GM18861 (cell line): ENCODE measurements around the gene BDH1.
"Not testable (repeated sequence)": the region's sequence is repeated elsewhere in the genome, so short reads cannot be mapped to it uniquely, and the experiment has no call there.

Experiments used
- ATAC-seq: cut with Tn5 transposase; IDR thresholded peaks from one replicate; pipeline ENCODE4 v1.9.1; 2021; ENCODE audit not compliant: unreplicated experiment

BDH1 gene, protein sequence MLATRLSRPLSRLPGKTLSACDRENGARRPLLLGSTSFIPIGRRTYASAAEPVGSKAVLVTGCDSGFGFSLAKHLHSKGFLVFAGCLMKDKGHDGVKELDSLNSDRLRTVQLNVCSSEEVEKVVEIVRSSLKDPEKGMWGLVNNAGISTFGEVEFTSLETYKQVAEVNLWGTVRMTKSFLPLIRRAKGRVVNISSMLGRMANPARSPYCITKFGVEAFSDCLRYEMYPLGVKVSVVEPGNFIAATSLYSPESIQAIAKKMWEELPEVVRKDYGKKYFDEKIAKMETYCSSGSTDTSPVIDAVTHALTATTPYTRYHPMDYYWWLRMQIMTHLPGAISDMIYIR

GRCh38 chr3:197555281-197556261 lies at the start of gene BDH1:
BDH1 (minus strand) TSS chr3:197555968; CDS start chr3:197546443, 9,525 bp downstream.
- peak; percentile 26 for ATAC-seq

DNA sequence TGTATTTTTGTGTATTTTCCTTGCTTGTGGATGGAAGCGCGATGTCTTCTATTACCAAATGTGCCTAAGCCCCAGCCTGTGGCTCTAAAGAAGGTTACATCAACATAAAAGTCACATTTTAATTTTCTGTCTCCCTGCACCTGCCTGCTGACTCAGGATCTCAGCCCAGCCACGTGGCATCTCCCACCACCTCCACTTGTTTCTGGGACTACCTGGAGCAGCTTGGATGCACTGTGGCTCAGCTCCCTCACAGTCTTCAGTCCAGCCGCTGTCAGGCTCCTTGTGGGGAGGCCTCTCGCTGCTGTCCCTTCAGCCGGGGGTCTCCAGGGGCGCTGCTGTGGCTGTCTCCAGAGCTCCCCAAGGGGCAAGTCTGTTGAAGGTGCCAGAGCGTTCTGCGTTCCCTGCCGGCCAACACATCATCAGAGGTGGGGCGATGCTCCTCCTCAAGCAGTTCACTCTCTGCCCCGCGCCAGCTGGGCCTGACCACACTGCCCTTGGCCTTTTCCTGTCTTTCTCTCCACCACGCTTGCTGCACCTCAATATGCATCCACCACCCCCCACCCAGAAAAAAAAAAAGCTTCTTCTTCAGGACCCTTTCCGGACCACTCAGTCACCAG lies 47.7 kb upstream of the BDH1 start:
- no peak for ATAC-seq

DNA sequence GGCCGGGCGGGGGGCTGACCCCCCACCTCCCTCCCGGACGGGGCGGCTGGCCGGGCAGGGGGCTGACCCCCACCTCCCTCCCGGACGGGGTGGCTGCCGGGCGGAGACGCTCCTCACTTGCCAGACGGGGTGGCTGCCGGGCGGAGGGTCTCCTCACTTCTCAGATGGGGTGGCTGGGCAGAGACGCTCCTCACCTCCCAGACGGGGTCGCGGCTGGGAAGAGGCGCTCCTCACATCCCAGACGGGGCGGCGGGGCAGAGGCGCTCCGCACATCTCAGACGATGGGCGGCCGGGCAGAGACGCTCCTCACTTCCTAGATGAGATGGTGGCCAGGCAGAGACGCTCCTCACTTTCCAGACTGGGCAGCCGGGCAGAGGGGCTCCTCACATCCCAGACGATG lies 46.6 kb upstream of the BDH1 start:
- ATAC-seq, result not testable (repeated sequence)

GRCh38 chr3:197601566-197601840 lies 45.7 kb upstream of the BDH1 start:
- not testable (repeated sequence) for ATAC-seq

DNA sequence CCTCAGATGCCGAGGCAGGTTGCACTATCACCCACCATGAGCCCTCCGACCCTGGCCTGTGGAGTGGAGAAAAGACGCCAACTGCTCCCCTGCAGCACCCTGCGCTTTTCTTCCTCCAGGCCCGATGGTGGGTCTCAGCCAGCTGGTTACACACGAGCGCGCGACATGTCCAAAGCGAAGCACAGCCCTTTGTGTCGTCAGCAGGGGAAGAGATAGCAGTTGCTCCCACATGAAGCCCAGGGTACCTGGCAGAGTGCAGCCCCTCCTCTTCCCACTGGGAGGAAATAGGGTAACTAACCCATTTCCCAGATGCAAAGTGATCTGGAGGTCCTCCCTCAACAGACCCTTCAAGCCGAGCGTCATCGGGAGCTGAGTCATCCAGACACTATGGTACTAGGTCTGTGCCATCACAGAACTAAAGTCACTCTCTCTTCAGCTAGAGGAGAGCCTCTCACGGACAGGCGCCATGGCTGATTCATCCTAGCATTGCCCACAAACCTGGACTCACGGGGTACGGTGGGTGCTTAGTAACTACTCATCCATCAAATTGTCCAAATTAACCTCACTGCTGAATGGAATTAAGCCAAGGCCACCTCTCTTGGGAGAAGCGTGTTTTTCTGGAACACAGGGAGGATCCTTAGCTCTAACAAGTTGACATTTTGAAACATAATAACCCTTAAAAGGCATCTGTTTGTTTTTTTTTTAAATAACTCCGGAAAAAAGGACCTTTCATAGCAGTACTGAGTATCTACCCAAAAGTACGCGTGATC lies 45.2 kb upstream of the BDH1 start:
- ATAC-seq, result no peak

DNA sequence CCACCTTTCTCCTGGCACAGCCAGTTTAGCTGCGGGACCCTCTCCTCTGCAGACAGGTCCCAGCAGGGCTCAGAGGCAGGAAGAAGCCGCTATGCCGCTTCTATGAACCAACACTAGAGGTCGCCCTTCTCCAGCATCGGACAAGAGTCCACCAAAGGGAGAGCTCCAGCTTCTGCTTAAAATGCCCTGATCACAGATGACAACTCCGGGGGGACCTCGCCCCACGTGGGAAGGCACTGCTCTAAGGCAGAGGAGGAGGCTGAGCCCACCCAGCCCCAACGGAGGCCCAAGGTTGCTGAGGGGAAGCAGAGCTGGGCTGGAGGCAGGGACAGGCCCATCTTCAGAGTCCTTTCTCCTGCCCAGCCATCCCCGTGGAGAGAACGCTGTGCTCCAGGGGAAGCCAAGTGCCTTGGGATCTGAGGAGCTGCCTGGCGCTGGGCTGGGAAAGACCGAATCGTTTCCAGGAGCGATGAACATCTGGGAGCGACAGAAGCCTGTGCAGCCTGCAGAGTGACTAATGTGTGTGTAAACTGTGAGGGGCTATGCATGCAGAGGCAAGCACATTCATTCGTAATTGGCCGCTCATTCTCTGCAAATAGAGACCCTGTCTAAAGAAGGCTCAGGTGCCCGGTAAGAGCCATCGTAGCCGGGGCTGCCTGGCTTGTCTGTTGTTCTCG lies 43.5 kb upstream of the BDH1 start:
- ATAC-seq, result no peak

DNA sequence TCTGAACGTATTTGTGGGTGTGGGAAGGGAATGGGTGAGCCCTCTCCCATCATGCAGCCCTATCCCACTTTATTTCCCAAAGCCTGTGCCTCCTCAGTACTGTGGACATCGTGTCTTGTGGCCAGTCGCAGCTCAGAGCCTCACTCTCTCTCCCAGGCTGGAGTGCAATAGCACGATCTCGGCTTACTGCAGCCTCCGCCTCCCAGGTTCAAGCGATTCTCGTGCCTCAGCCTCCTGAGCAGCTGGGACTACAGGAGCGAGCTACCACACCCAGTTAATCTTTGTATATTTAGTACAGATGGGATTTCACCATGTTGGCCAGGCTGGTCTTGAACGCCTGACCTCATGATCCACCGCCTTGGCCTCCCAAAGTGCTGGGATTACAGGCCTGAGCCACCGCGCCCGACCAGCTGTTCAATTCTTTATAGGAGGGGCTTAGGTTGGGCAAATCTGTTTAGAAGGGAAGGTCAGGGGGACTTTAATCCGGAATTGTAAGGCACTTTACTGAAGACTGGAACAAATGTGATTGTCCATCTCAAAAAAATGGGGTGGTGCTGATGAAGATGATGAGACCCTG lies 42.7 kb upstream of the BDH1 start:
- ATAC-seq, result no peak

GRCh38 chr3:197597335-197597734 lies 41.6 kb upstream of the BDH1 start:
- no peak for ATAC-seq

GRCh38 chr3:197595470-197596185 lies 39.9 kb upstream of the BDH1 start:
- ATAC-seq, result no peak

DNA sequence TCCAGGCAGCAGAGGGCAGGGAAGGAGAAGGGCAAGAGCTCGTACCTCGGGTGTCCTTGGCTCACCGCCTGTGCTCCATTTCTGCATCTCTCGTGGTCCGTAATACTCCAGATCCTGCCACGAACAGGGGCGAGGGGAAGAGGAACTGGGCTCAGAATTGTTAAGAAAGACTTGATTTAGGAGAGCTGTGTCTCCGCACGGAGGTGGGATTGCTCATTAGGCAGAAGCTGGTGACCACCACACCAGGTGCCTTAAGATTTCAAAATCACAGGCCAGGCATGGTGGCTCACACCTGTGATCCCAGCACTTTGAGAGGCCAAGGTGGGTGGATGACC lies 37.2 kb upstream of the BDH1 start:
- ATAC-seq, result no peak

- no peak for ATAC-seq
Measured at GRCh38 chr3:197592361-197593045, 36.7 kb upstream of the BDH1 start.

DNA sequence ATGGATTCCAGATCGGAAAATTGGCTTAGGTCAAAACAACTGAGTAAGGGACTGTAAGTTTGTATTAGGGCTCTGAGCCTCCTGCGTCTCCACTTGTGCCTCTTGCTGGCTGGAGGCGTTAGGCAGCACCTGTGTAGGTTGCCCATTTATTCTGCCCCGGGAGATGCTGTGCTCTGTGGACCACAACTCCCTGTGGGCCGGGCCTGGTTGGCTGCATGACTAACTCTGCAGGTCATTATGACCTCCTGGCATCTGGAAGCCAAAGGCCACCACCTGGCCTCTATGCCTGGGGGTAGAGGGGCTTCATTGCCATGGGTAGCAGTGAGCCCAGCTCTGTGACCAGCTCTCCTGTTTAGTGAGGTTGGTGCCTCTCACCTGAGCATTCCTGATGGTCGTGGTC lies 36.0 kb upstream of the BDH1 start:
- no peak for ATAC-seq

- ATAC-seq, result no peak
Measured at GRCh38 chr3:197590313-197590962, 34.7 kb upstream of the BDH1 start.

- no peak for ATAC-seq
Measured at GRCh38 chr3:197589545-197589944, 33.8 kb upstream of the BDH1 start.

GRCh38 chr3:197586768-197587167 lies 31.0 kb upstream of the BDH1 start:
- ATAC-seq, result not testable (repeated sequence)

- ATAC-seq, result no peak
Measured at GRCh38 chr3:197586181-197586580, 30.4 kb upstream of the BDH1 start.

DNA sequence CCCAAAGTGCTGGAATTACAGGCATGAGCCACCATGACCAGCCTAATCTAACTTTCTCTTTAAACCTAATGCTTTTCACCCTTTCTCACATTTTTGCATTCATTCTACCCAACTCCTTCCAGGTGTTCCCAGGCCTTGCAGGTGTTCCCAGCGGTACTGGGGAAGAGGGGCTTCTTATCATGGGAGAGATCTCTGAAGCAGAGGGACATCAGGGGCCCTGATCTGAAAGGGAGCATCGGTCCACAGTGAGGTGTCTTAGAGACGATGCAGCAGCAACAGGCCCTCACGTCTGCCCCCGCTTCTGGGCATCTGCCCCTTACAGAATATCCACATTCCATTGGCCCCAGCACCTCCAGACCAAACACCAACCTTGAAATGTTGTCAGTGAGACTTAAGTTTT lies 29.0 kb upstream of the BDH1 start:
- ATAC-seq, result no peak

DNA sequence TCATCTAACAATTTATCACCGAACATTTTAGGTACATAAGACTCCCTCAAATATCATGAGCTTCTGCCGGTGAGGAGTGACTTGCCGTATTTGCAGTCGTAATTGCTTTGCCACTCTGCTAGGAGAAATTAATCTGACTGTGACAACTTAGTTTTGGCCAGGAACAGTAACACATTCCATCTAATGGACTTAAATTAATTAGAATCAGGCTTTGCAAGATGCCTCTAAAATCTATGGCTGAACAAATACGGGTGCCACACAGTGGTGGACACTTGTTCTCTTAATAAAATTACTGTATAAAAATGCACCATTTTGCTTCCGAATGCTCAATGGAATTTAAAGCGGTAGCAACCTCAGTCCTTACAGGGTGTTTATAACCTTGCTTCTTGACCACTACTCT lies 27.6 kb upstream of the BDH1 start:
- ATAC-seq, result no peak
